Dermis microvascular lymphatic vessel endothelial cell (primary cell): ENCODE results near the gene RP2. TPM values are rescaled to one million over a fixed set of nuclear protein-coding genes. Genes with fewer than 3 reads are reported as not detected.

Experiments
- DNase-seq, 2 donors: peaks; one replicate each; pipeline versions ENCODE4 v3.0.0 to v3.0.0-alpha.2; 2010; ENCODE audit warnings: low read depth in 2 of 2
- total RNA-seq: library from RNA; depleted of rRNA; stranded (reverse); fragments of >200 nt; gene quantifications from 2 replicates; pipeline ENCODE4 v1.2.1, GENCODE V29; 2014

The RP2 gene
- total RNA-seq, 1 donor from 2014 or later = 25.5 TPM

GRCh38 chrX:46917622-46918021, 80.8 kb downstream of the RP2 start:
- DNase-seq = no peak

DNA sequence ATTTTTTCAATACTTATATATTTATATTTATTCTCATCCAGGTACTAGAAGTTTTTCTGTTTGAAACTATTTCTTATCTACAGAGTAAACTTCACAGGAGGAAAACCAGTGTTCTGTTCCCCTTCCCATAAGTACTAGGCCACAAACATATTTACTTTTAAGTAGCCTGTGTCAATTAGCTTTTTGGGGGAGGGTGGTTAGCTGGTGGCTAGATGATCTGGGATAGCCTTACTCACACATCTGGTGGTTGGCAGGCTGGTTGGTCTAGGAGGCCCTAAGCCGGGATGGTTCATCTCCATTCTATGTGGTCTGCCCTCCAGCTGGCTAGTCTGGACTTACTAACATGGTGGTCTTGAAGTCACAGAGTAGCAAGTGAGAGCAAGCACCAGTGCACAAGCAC, 81.6 kb downstream of the RP2 start:
- DNase-seq = no peak

DNA sequence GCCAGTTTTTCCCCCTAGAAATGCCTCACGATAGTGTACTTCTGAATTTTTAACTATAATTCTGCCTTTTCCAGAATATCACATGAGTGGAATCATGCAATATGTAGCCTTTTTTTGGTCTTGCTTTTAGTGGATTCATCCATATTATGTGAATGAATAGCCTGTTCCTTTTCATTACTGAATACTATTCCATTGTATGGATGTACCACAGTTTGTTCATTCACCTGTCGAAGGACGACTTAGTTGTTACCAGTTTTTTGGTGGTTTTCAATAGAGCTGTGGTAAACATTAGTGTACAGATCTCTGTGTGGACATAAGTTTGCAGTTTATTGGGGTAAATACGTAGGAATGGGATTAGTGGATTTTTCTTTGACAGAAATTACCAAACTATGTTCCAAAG, 83.4 kb downstream of the RP2 start:
- DNase-seq = no peak

- no peak for DNase-seq
Measured at GRCh38 chrX:46922611-46923010, 85.8 kb downstream of the RP2 start.

DNA sequence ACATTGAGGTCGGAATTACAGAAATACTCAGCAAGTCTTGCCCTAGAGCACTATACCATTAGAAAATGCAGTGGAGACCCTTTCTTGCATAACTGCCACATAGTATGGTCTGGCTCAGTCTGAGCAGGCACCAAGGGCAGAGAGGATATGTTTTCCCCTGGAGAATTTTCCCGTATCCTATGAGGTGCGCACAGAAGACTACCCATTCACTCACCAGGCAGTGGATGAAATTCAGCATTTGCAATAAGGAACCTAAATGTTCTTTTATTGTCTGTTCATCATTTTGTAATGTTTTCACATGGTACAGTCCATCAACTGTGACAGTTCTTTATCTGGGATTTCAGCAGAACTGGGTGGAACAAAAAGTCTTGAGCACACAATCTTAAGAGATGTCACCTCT, 90.9 kb downstream of the RP2 start:
- no peak for DNase-seq

GRCh38 chrX:46929439-46930261, 92.8 kb downstream of the RP2 start:
- DNase-seq = peak in 1 of 2 donors; percentile 46

Other genes with a start within 250 kb of the RP2 start
- 8.2 and 9.0 TPM in 2 replicates for gene SLC9A7, start 77.9 kb upstream of the RP2 start, total RNA-seq
- gene JADE3, start 75.4 kb downstream of the RP2 start, total RNA-seq = 8.5 and 12.8 TPM in 2 replicates
- gene RGN, start 241.4 kb downstream of the RP2 start, total RNA-seq = 0.26 and 0.51 TPM in 2 replicates